Activated T-helper 1 cell treated with Interleukin-2 at 50 U/mL for 16 hours (primary cell): Measurements from ENCODE around the gene KRTAP19-7.

Experiments used
- DNase-seq: peaks from one replicate; pipeline ENCODE4 v3.0.0-alpha.2; 2020; ENCODE audit warnings: low read depth

Gene KRTAP19-7, protein sequence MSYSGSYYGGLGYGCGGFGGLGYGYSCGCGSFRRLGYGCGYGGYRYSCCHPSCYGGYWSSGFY

DNA sequence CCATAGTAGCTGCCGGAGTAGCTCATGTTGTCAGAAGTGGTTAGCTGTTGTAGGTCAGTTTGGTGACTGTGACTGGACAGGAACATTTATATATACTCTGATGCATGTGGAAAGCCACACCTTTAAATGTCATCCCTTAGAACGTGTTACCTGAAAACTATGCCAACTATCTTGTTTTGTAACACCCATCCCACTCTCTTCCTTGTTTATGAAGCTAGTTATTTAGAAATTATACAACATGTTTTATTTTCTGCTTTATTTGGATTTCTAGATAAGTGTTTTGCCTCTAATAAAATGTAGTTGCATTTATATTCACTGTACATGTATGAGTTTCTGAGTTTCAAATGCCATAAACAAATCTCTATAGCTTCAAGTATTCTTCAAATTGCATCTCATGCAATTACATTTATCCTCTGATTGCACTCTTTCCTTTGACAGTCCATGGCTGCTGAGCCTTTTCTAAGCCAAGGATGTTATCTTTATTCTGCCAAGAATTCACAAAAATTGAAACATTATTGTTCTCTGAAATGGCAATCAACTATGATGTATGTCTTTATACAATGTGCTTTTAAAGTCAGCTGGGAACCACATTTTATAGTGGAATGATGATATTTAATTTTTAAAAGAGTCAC lies at the start of gene KRTAP19-7:
KRTAP19-7 (minus strand) TSS at position 51 of the 632 bp plus-strand sequence; CDS start at position 26, 25 bp downstream.
- DNase-seq, result no peak

DNA sequence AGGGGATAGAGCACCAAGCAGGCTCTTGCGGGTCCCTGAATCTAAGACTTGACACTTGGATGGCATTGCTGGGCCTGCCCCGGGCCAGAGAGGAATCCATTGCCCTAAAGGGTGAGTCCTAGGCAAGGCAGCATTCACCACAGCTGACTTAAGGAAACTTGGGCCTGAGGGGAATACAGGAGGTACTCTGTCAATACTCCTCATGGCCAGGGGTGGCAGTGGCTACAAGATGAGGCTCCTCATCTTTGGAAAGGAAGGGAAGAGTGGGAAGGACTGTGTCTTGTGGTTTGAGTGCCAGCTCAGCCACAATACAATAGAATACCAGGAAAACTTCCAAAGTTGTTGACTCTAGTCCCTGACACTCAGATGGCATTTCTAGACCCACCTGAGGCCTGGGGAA lies 44.9 kb upstream of the KRTAP19-7 start:
- no peak for DNase-seq

DNA sequence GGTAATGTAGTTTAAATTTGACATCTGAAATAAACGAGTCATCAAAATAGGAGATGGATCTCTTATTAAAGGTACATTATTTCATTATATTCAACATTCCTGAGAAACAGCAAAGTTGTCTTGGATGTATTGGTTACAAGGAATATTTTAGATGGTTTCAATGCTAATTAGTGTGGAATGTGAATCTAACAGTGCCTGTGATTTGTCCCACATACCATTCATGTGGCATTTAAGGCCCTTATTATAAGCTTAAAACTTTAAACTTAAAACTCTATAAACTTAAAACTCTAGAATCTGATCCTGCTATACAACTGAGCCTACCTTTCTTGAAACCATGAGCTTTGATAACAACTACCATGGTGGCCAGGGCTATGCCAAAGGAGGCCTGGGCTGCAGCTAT lies 39.7 kb upstream of the KRTAP19-7 start, which contains the start of gene KRTAP22-1:
KRTAP22-1 (plus strand) TSS at position 301 of the 400 bp plus-strand sequence.
- DNase-seq, result no peak

DNA sequence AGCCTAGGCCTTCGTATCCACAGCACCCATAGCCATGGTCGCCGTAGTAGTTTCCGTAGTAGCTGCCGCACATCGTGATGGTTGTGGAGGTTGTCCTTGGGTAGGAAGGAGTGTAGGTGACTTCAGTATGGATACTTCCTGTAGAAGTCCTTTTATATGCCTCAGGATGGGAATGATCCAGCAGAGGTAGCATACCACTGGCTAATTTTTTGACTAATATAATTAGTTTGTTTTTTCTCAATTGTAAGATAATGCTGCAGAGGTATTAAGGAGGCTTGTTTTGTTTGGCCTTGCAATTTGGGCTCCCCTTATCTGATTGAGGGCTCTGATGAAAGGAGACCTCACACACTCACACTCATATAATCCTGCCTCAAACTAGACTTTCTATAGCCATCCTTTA lies 37.7 kb upstream of the KRTAP19-7 start, which contains the start of gene KRTAP6-2:
KRTAP6-2 (minus strand) TSS at position 101 of the 400 bp plus-strand sequence; CDS start at position 73, 28 bp downstream.
- DNase-seq, result no peak

DNA sequence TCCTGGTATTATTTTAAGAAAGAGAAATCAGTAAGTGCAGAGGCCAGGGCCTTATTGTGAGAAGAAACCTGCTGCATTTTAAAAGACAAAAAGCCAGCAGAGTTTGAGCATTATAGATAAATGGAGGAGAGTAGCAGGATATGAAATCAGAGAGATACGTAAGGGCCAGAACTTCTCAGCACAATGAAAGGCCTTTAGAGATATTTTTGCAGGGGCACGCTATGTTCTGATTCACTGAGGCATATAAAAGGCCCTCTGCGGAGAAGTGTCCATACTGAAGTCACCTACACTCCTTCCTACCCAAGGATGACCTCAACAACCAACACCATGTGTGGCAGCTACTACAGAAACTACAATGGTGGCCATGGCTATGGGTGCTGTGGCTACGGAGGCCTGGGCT lies 31.0 kb upstream of the KRTAP19-7 start, which contains the start of gene KRTAP6-3:
KRTAP6-3 (plus strand) TSS at position 301 of the 400 bp plus-strand sequence; CDS start at position 307, 6 bp downstream.
- no peak for DNase-seq

DNA sequence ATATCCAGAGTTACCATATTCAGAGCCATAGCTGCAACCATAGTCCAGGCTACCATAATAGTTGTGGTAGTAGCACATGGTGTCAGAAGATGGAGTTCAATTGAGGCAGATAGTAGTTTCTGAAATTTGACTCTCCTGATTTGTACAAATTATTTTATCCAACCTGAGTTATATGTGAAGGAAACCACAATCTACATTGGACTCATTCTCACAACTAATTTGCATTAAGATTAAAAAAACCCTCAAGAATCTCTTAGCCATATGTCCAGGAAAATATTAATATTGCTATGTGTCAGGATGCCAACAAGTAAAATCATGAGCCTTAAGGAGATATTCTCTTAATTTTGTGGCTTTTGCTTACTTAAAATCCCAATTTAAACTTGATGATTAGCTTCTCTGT lies 29.2 kb upstream of the KRTAP19-7 start, which contains the start of gene KRTAP22-2:
KRTAP22-2 (minus strand) TSS at position 101 of the 400 bp plus-strand sequence.
- DNase-seq, result no peak

DNA sequence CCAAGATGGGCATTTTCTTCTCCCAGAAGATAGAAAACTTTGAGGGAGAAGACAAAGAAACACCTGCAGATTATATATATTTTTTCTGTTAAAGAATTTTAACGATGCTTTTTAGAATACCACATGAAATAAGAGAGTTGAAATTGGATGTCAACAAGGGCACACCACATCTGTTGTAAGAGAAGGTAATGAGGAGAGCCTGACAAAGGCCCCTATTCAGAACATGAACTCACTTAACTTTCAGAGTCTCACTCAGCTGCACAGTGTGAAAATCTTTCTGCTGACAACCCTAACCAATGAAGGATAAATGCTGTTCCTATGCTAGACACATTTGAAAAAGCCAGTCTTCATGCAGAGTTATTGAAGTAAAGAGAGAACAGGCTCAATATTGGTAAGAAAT lies 21.8 kb upstream of the KRTAP19-7 start:
- DNase-seq, result no peak

DNA sequence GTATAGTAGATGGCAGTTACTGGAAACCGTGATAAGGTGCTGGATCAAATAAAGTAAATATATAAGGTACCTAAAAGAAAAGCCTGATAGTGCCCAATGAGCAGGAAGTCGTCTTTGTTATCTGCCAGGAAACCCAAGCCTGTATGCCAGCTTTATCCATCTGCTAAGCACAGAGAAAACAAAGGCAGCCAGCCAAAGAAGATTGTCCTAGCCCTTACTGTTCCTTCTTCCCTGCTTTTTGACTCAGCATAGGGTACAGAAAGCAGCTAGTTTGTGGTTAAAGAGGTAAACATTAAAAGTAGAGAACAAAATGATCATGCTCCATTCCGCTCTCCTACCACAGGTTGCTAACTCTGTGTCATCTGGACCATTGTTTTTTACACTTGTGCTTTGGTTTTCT lies 19.0 kb upstream of the KRTAP19-7 start:
- DNase-seq, result no peak

DNA sequence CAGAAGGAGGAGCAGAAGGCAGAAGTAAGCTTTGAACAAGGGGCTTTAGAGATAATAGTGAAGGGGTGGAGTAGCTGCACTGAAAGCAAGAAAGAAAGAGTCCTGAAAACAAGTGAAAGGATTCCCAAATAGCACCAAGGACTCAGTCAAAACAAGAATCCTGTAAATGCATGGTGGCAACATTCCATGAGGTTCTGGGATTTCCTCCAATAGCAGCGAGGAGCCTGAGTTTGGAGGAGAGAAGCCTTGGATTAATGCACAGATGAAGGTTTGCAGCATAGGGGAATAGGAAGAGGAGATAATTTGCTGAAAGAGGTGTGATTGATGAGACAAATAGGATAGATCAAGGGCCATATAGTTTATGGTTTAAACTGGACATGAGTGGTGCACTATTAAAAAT lies 18.2 kb upstream of the KRTAP19-7 start:
- no peak for DNase-seq

DNA sequence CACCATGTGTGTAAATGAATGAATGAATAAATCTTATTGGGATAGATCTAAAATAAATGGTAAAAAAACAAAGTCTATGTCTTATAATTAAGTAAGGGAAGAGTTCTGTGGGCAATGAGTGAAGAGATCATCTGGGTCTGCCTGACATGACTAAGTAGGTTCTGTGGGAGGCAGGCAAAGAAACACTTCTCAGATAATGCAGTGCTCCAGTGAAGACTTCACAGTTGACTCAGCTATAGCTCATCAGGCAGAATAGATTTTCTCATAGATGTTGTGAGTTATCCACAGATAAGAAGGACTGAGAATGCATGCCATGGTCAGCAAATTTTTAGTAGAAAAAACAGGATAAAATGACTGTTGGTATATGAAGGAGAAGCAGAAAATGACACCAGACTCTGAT lies 16.7 kb upstream of the KRTAP19-7 start:
- DNase-seq, result no peak

DNA sequence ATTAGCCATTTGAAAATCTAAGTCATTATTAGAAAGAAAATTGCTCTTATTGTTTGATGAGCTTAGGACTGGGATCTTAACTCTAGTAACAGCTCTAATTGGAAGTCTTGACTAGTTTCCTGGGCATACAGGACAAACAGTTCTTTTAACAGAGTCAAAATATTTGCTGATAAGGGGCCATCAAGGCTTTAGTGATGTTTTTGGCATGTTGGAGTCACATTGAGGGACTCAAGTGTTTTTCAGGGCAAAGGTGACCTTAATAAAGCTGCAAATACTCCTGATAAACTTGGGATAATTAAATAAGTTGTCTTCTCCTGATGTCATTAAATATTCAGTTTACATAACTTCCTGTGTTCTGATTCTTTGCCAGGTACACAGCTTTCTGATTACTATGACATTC lies 6.5 kb upstream of the KRTAP19-7 start:
- no peak for DNase-seq

DNA sequence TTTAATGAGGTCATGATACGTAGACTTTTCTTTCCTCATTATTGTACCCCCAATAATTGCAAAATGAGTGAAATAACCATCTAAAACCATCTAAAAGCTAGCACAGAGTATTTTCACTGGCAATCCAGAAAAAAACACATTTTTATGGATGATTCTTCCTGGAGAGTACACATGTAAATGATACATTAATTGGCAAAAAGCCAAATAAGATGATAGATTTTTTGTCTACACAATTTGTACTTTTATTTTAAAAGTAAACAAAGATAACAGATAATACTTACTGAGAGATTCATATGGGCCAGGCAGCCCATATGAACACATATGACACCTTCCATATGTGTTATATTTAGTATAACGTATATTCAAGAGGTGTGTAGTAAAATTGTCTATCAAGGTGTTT lies 2.5 kb upstream of the KRTAP19-7 start:
- DNase-seq, result no peak

DNA sequence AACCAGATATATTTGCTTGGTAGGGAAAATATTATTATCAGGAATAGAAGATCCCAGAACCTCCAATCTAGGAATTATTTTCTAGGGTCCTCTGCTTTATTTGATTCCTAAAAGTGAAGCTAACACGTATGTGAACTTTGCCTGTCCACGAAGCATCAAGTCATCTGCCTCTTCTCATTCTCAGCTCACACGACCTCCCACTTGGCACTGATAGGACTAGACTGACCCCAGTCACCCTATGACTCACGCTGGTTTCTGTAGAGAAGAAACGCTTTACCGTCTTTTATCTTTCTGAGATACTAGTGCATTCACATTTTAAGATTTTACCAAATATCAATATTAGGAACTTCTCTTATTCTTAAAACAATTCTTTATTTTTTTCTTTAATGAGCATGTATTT lies 2.0 kb upstream of the KRTAP19-7 start:
- DNase-seq, result no peak

DNA sequence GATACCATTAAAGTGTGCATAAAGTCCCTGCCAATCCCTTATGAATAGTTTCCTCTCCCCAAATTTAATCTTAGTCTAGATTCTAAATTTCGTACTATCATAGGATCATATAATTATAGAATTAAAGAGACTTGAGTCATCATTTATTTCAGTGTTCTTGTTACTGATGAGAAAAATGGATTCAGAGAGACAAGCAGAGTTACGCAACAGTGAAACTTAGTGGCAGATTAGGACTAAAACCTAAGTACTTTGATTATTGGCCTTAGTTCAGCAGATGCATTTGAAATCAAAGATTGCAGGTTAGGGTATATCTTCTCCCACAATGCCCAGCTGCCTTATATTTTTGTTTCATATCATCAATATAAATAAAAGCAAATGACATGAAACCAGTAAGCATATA lies 843 bp upstream of the KRTAP19-7 start:
- no peak for DNase-seq

DNA sequence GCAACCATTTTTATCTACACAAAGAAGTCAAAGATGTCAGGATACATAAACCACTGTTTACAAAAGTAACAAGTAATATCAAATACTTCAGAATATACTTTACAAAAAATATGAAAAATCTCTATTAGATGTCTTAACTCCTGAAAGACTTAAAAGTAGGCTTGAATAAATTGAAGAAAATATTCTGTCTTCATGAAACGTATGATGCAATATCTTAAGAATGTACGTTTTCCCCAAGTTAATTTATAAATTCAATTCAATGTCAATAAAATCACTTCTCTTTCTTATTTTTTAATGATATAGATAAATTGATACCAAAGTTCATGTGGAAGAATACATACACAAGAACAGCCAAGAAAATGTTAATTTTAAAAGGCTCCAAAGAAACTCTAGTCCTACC lies 6.0 kb downstream of the KRTAP19-7 start:
- DNase-seq, result no peak

DNA sequence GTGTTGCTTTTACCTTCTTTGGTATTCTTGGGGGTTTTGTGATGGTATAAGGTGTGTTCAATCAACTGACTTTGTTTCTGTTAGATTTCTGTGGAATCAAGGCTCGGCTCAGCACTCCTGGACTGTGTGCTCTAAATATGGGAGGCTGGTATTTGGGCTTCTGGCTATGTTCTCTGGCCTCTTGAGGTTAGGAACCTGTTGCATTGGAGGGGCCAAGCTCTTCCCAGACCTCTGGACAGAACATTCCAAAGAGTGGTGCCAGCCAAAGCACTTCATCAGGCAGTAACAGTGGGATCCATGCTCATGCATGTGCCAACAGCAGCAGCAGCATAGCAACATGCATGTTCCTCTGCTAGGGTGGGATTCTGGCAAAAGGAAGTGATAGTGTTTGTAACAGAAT lies 8.3 kb downstream of the KRTAP19-7 start:
- DNase-seq, result no peak

DNA sequence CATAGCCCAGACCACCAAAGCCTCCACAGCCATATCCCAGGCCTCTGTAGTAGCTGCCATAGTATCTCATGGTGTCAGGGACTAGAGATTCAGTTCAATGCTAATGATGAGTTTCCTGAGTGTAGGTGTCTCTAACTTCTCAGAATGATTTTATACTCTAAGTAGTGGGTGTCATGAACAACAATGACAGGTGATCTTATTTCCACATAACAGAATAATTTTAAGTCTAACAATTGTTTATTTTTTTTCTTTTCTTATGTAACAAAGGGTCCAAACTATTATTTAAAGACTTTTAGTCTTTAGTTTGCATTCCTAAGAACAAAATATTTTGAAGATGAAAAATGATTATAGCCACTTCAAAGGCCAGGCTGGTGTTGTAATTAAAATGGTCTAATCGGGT lies 19.4 kb downstream of the KRTAP19-7 start, which contains the start of gene KRTAP19-6:
KRTAP19-6 (minus strand) TSS at position 101 of the 400 bp plus-strand sequence; CDS start at position 70, 31 bp downstream.
- no peak for DNase-seq

DNA sequence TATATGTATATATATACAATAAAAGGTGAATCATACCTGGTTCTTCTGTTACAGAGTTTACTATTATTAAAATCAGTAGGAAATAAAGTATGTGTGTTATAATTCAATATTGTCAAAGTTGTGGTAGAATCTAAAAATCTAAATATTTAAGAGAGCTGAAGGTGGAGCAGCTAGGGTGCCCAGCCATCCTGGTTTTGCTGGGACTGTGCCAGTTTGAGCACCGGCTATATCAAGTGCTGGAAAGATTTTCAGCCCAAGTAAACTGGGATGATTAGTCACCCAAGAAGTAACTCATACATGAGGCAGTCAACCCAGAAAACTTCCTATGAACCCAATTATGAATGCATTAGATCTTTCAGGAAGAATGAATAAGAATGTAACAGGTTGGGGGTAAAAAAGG lies 42.2 kb downstream of the KRTAP19-7 start:
- DNase-seq, result no peak

DNA sequence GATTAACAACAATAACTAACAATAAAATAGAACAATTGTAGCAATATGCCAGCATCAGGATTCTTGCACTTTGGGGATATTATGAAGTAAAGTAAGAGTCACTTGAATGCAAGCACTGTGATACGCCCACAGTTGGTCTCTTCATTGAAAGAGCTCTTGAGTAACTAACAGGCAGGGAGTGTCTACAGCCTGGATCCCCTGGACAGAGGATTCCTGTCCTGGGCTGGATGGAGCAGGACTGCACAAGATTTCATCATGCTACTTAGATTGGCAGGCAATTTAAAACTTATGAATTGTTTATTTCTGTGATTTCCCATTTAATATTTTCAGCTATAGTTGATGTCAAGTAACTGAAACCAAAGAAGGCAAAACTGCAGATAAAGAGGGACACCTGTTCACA lies 45.4 kb downstream of the KRTAP19-7 start:
- no peak for DNase-seq
